ENCODE measurements around the gene TJAP1.
"Not testable (repeated sequence)": the region's sequence is repeated elsewhere in the genome, so short reads cannot be mapped to it uniquely, and the experiment has no call there.

Gene TJAP1

DNA sequence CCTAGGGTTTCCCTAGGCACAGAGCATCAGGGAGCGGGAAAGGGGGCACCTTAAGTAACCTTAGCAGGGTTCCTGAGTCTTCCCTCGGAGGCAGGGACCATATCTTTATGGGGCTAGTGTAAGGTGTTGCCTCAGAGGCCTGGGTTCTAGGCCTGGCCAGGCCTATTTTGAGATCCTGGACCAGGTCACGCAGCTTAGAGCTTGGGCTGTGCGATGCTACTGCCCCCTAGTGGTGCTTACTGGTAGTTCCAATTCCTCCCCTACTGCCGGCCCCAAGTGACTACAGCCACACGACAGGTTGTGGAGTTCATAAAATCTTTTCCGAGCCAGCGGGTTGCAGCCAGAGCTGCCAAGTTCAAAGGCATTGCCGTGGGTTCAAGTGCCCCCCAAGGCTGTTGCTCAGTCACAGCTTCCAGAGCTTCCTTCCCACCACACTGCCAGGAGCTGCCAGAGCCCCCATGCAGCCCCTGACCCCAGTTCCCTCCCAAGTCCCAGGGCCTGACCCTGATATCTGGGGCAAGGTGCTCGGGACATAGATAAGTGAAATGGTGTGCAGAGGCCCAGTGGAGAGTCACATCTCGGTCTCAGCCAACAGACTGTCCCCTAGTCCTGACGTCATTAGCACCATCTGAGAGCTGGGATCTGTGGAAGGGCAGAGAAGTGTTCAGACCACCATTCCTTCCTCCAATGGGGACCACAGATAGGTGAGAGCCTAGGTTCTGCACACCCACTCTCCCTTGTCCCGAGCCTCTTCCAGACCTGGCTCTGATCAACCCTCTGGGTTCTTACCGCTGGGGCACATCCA, 29.5 kb downstream of the TJAP1 start:
- peak; percentile 63 for DNase-seq

DNA sequence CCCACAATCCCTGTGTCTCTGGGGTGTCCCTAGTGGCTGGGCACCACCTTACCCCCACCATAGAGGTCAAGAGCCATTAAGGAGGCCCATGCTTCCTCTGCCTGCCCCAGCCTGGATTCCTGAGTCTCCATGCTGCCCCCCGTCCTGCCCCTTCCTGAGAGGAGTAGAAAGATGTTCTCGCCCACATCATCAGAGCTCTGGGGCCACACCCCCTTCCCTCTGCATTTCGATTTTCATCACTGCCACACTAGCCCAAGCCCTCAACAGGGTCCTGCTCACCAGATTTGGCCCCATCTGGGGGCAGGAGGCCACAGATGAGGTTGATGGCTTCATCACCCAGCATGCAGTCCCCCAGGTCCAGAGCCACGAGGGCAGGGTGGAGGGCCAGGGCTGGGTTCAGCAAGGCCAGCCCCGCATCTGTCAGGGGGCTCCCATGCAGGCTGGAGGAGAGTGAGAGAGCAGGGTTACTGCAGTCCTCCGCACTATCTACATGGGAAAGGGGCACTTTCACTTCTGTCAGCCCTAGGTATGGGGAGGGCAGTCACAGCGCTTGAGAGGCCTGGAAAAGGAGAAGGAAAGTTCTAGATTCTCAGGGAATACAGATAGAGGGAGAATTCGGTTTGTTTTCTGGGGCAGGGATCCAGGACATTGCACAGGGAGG, 31.2 kb downstream of the TJAP1 start:
- DNase-seq = no peak

DNA sequence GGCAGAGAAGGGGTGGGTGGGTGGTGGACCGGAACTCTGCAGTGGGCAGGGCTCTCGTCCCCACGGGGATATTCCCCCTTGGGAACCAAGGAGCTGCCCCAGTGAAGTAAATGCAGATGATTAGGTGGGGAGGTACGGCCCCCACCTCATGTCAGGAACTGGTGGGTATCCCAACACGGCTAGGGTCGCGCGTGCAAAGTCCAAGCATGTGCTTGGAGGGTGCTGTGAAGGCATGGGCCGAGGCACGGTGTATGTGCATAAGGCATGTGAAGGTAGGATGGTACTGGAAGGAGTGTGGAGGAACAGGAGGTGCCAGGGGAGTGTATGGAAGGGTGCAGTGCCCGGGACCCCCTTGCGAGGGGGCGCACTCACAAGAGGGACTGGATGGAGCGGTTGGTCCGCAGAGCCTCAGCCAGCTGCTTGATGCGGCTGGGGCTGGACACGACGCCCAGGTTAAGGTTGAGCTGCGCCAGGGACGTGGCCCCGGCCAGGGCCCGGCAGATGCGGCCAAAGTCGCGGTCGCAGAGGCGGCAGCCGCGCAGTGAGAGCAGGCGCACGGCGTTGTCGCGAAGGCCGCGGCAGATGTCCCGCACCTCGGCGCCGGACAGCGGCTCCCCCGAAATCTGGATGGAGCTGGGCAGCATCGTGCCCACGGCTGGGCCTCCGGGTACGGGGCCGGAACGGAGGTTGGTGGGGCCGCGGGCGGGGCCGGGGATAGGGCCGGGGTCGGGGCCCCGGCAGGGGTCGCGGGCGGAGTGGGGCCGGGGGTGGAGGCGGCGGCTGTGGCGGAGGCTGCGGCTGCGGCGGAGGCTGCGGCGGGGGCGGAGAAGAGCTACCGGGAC, 32.0 kb downstream of the TJAP1 start:
- no peak for DNase-seq

DNA sequence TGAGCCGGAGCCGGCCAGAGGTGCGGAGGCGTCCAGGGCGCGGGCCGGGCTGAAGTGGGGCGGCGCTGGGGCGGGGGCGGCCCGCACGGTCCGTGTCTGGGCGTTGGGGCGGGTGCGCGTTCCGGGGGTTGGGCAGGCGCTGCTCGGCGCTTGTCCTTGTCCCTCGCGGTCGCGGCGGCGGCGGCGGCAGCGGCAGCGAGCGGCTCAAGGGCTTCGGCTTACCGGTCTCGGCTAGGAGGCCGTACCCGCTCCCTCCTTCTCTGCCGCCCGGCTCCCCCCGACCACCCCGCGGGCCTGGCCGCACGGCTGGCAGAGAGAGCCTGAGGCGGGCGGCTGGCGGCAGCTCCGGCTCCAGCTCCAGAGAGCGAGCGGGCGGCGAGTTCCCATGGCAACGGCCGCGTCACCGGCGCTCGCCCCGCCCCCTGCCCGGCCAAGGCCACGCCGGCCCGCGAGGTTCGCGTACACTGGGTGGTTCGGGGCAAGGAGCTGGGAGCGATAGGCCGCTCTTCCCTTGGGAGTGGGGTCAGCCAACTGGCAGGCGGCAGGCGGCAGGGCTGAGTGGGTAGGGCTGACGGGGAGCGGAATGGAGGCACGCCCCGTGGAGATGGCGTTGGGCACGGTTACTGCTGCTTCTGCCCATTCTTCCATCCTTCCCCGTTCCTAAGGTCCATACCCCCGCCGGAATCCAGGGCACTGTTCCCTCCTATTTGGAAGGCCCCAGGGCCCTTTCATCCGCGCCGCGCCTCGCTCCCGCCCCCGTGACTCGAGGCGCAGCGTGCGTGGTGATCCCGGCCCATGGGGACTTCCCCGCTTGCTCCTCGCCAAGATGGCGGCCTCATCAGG, 32.8 kb downstream of the TJAP1 start, which contains the start of gene LRRC73:
Gene LRRC73, minus strand, starts transcription at position 363 of the 843 bp plus-strand sequence. CDS start 561 bp downstream, outside the sequence.
- peak; percentile 41 for DNase-seq

DNA sequence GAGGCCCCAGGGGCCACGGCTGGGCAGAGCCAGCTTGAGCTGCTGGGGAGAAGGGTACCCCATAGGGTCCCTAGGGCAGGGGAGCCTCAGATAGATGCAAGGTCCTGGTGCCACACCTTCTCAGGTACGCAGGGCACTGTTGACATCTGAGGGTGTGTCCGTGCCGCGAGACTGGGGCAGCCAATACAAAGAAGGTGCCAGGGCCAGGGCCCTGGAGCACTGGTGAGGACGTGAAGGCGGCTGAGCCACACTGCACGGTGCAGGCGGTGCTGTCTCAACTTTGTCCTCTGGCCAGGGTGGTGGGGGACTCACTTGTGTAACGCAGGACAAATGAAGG, 33.4 kb downstream of the TJAP1 start:
- DNase-seq = no peak

DNA sequence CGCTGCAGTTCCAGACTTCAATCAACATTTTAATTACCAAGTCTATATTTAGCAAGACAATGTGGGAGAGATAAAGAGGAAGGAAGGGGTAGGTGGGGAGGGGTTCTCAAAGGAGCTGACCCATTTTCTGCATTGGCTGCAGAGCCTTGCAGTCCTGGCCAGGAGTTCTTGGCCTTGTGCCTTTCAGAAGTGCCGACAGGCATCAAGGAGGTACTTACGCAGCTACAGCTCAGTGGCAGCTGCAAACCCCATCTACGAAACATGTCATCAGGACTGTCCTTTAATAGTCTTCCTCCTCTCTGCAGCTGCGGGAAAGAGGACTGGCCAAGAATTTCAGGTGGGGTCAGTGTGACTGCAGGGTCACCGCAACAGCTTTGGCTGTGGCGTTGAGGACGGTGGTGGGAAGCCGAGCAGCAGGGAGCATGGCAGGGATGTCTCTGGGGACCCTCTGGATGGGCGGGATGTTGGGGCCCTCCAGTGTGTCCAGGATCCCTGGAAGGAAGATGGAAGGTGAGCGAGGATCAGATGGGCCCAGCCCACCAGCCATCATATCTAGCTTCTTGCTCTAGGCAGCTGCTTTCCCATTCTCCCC, 34.5 kb downstream of the TJAP1 start:
- DNase-seq = no peak

DNA sequence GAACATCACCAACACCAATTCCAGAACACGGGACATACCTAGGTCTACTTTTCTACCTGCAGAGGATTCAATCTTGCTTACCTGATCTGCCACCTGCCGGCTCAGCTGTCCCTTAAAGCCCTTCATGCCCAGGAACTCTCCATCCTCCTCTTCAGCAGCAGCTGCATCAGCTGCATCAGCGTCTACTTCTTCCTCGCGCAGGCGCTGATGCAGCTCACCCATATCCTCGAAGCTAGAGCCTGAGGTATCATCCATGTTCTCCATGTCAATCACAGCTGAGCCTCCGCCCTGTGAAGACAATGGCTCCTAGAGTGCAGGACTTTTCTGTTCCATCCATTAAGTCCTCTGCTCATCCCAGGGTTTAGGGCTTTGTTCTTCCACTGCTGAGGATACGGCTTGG, 38.4 kb downstream of the TJAP1 start:
- no peak for DNase-seq

DNA sequence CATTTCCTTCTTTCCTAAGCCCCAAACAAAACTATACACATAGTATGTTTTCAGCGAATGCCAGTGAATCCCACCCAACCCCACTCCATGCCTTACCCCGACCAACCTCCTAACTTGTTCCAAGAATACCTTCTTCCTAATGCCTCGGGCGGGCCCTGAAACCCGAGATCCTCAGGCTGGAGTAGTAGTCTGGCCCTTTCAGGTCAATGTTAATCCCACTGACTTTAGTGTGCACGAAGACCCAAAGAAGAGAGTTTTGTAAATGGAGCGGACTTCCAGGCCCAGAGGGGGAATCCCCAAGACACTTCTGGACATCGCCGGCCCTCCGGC, 39.0 kb downstream of the TJAP1 start:
- no peak for DNase-seq

DNA sequence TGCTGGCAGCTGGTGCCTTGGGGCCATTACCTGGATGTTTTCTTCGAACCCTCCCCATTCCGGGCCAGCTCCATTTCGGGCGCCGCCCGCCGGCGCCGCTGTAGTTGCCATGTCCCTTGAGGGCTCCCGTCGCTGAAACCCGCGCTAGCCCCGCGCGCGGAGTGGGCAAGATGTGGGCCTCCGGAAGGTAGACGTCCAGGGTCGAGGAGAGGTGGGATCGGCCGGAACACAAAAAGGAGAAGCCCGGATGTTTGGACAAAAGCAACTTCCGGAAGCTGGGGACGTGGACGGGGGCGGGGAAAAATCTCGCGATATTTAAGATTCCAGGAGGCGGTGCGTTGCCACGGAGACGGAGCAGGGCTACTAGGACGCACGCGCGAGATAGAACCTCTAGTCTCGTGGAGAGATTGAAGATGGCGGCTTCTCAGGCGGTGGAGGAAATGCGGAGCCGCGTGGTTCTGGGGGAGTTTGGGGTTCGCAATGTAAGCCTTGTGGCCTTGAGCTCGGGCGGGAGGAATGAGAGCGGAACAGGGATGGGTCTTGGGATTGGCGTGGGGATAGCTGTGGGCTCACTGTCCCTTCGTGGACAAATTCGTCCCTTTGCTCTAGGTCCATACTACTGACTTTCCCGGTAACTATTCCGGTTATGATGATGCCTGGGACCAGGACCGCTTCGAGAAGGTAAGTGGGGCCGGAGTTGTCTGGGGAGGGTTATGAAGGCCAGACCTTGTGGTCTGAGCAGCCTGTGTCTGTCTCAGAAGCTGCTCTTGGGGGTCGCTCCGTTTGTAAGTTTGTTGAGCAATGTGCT, 39.5 kb downstream of the TJAP1 start, which contains the start of the genes POLR1C and YIPF3:
Gene POLR1C, plus strand, starts transcription at position 393 of the 808 bp plus-strand sequence. Its CDS starts 21 bp downstream, at position 414.
Gene YIPF3, minus strand, starts transcription at position 230 of the 808 bp plus-strand sequence. Its CDS starts 119 bp downstream, at position 111.
- DNase-seq = peak; percentile 96

DNA sequence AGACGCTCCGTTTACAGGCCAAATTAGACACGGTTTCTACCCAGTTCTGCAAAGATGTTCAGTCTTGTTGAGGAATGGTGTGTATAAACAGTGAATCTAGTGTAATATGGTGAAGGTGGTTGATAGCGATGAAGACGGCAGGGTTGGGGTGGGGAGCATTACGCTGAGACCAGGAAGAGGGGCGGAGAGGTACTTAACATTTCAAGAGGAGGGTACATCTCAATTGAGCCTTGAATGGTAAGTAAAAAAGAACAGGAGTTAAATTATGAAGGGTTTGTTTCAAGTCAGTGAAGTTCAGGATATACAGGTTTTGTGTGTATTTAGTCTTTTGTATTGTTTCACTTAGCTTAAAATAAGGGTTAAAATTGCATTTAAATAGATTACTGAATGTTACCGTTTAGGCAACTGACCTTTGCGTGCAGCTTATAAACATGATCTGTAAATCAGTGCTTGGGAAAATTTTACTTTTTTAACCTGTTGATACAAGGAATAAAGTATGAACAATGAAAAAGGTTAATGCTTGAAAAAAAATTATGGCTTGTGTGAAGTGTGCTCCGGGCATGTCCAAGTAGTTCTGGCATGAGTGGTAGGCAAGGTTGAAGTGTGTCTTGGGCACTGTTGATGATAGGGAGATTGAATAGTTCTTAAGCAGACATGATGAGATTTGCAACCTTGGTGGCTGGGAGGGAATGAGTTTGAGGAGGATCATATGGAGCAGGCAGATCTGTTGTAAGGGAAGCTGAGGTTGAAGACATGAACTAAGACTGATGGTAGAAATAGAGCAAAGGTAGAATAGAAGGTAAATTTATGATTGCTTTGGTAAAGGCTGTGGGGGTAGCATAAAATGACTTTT, 40.4 kb downstream of the TJAP1 start:
- no peak for DNase-seq

DNA sequence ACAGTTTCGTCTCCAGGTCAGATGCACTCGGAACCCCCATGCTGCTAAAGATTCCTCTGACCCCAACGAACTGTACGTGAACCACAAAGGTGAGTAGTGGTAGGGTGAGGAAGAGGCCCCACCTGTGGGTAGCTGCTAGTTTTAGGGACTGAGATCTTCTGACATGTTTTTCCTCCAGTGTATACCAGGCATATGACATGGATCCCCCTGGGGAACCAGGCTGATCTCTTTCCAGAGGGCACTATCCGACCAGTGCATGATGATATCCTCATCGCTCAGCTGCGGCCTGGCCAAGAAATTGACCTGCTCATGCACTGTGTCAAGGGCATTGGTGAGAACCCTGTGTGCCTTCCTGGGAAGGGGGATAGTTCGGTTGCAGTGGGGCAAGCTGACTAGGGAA, 42.7 kb downstream of the TJAP1 start:
- DNase-seq = no peak

DNA sequence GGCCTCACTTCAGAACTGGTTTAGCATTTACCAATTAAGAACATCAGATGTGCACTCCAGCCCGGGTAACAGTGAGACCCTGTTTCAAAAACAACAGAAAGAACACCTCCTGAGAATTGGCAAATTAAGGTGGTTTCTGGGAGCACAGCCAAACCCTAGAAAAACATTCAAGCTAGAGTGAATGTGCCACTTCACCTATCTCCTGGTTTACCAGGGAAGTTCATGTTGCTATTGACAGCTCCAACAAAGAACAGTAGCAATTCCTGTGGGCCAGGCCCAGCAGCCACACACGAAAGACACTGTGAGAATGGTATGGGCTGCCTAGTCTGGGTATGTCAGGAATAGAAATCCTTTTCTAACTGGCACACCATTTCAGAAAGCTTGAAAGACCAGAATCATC, 44.5 kb downstream of the TJAP1 start:
- DNase-seq = no peak

DNA sequence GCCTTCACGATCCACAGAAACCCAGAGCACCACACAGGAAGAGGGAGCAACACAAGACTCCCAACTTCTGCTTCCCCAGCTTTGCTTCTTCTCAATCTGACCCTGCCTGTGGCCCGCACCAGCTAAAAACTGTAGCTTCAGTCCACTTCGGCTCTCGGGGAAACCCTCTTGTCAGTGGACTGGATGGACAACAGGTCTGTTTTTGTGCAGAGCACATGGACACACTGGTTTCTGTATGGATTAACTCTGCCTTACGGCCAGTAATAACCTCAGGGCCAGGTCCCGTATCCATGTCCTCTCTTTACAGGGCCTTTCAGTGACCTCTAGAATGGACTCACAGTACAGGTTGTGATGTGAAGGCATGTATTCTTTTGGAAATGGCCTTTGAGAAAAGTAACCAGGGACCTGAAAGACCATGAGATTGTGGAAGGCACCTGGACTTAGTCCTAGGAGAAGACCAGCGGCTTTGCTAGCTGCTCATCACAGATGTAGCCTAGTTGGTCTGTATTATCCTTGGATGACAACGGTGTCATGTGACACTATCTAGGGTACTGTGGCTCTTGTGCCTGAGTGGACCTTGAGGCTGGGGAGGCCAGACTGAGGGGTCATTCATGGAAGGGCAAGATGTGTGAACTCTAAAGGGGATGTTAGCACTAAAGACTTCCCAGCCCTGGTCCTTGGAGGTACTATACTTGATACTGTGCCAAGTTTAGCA, 45.3 kb downstream of the TJAP1 start:
- no peak for DNase-seq

DNA sequence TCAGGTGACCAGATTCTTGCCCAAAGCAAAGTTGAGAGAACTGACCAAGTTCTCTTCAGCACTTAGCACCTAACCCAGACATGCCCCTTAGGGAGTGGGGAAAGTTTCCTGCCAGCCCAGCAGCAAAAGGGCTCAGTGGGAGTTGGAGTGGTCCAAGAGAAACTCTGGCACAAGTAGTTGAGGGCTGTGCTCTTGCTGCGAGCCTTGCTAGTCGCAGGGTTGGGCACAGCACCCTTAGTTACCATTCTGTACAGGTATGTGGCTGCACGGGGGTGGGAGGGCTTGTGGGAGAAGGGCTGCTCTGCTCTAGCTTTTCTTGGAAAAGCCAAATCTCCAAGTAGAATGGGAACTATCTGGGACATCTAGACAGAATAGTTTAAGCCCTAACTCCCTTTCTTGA, 45.9 kb downstream of the TJAP1 start:
- no peak for DNase-seq

DNA sequence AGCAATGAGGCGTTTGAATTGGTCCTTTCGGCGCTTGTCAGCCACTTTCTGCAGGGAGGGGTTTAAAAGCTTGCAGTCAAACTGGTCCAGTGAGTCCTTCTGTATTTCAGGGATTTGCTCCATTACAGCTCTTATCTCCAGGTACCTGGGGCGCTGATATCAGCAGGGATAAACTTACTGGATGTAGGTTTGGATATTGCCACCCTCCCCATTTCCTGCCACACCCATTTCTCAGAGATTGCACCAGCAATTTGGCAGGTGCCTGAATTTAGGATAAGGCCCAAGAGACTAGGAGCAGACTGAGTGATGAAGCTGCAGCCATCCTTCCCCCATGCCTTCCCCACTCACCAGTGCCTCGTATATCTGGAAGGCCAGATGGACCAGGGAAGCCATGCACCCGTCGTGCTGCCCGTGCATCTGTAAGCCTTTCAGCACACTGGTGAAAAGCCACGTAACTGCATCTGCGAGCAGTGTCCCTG, 47.2 kb downstream of the TJAP1 start:
- DNase-seq = no peak

DNA sequence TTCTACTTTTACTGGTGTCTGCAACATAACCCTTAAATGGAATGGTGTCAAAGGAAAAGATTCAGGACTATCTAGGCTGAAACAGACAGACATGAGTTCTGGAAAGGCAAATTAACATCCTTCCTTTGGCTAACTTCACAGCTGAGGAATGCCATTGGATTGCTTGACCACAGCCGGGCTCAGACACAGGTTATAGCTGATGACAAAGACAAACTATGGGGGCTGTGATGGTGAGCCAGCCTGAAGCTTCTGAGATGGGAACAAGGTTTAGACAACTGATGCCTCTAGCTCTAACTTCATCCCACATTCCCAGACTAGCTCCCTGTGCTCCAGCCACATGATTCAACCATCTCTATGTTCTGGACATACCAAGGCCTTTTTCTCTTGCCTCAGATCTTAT, 54.8 kb downstream of the TJAP1 start:
- DNase-seq = no peak

DNA sequence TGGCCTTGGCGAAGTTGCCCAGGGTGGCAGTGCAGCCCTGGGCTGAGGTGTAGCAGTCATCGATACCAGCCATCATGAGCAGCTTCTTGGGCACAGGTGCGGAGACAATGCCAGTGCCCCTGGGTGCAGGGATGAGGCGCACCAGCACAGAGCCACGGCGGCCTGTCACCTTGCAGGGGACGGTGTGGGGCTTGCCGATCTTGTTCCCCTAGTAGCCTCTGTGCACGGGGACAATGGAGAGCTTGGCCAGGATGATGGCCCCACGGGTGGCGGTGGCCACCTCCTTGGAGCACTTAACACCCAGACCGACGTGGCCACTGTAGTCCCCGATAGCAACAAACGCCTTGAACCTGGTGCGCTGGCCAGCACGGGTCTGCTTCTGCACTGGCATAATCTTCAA, 61.6 kb downstream of the TJAP1 start:
- not testable (repeated sequence) for DNase-seq

DNA sequence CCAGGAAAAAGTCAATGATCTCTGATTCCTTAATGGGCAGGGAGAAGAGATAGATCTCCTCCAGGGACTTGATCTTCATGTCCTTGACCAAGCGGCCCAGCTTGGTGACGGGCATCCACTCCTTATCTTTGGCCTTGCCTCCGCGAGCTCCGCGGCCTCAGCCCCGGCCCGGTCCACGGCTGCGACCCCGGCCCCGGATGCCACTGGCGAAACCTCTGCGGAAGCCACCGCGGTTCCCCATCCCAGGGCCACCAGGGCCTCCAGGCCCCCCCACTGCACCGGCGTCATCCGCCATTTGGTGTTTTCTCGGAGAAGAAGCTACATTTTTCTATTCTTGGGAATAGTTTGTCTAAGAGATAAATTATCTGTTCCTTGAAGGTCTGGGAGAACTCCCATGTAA, 62.0 kb downstream of the TJAP1 start:
- DNase-seq = not testable (repeated sequence)

DNA sequence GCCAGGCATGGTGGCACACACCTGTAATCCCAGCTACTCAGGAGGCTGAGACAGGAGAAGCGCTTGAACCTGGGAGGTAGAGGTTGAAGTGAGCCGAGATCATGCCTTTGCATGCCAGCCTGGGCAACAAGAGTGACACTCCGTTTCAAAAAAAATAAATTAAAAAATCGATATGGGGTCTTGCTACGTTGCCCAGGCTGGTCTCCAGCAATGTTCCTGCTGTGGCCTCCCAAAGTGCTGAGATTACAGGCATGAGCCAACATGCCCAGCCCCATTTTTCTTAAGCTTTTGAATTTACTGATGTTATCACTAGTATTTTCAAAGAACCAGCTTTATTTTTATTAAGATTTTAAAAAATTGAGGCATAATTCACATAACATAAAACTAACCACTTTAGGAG, 63.1 kb downstream of the TJAP1 start:
- no peak for DNase-seq
